Activated effector memory CD4-positive, alpha-beta T cell treated with Interleukin-2 at 50 U/mL for 16 hours (primary cell): ENCODE measurements around the gene KRT31.
"Not testable (repeated sequence)": the region's sequence is repeated elsewhere in the genome, so short reads cannot be mapped to it uniquely, and the experiment has no call there.

ENCODE experiments used
- DNase-seq: peaks from one replicate; pipeline ENCODE4 v3.0.0-alpha.2; 2020

KRT31 gene

GRCh38 chr17:41417127-41417526, 19.7 kb upstream of the KRT31 start:
- DNase-seq = no peak

GRCh38 chr17:41416479-41416878, 19.1 kb upstream of the KRT31 start:
- DNase-seq = no peak

- DNase-seq = no peak
Observed at GRCh38 chr17:41415833-41416335, 18.5 kb upstream of the KRT31 start.

GRCh38 chr17:41415411-41415810, 18.0 kb upstream of the KRT31 start:
- DNase-seq = no peak

GRCh38 chr17:41413982-41414381, 16.6 kb upstream of the KRT31 start:
- no peak for DNase-seq

- DNase-seq = no peak
Observed at GRCh38 chr17:41413353-41413957, 16.0 kb upstream of the KRT31 start.

- no peak for DNase-seq
Observed at GRCh38 chr17:41411072-41411840, 13.8 kb upstream of the KRT31 start.

GRCh38 chr17:41407226-41407625, 9.8 kb upstream of the KRT31 start:
- no peak for DNase-seq

- no peak for DNase-seq
Observed at GRCh38 chr17:41406205-41406604, 8.8 kb upstream of the KRT31 start.

- peak; percentile 12 for DNase-seq
Observed at GRCh38 chr17:41404024-41404671, 6.7 kb upstream of the KRT31 start.

GRCh38 chr17:41403404-41404023, 6.1 kb upstream of the KRT31 start:
- no peak for DNase-seq

GRCh38 chr17:41402161-41402560, 4.8 kb upstream of the KRT31 start:
- DNase-seq = no peak

GRCh38 chr17:41396340-41396739, 1.1 kb downstream of the KRT31 start:
- DNase-seq = no peak

- DNase-seq = no peak
Observed at GRCh38 chr17:41395611-41396010, 1.8 kb downstream of the KRT31 start.

- DNase-seq = not testable (repeated sequence)
Observed at GRCh38 chr17:41395044-41395443, 2.4 kb downstream of the KRT31 start.

- no peak for DNase-seq
Observed at GRCh38 chr17:41394254-41394996, 3.0 kb downstream of the KRT31 start.

GRCh38 chr17:41393826-41394225, 3.6 kb downstream of the KRT31 start:
- DNase-seq = no peak

GRCh38 chr17:41393294-41393693, 4.1 kb downstream of the KRT31 start:
- DNase-seq = no peak

GRCh38 chr17:41392278-41392677, 5.1 kb downstream of the KRT31 start:
- no peak for DNase-seq

GRCh38 chr17:41391535-41391934, 5.9 kb downstream of the KRT31 start:
- DNase-seq = no peak

- no peak for DNase-seq
Observed at GRCh38 chr17:41390411-41390938, 6.9 kb downstream of the KRT31 start.

- no peak for DNase-seq
Observed at GRCh38 chr17:41387670-41388069, 9.7 kb downstream of the KRT31 start.

- no peak for DNase-seq
Observed at GRCh38 chr17:41386227-41386626, 11.2 kb downstream of the KRT31 start.
